ENCODE results near the gene TRIM27.
"Not testable (repeated sequence)": the region's sequence is repeated elsewhere in the genome, so short reads cannot be mapped to it uniquely, and the experiment has no call there.

Gene TRIM27

DNA sequence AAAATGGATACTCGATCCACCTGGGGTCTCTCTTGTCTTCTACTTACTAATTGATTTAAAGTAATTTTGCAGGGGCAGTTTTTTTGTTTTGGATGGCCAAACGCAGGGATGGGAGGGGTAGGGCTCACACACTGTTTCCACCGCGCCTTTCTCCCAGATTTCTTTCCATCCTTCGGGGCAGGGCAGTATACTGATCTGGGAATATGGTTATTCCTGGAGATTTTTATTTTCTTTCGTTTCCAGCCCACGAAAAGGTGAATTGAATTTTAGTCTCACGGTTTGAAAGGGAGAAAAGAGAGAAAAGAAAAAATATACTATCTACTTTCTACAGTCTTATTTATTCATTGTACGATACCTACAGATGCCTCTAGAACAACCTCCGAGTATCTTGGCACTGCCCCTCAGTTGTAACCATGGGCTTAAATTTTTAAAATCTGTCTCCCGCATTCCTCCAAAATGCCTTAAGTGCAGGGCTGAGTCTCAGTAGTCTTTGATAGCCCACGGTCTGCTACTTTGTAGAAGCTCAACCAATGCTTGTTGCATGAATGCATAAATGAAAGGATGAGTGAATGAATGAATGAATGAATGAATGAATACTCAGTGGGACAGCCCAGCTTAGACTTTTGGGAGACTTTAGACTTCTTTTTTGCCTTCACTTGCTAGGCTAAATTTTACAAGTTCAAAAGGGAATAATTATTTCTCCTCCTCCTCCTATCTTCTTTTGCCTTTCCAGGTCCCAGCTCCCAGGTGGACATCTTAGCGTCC lies 18.1 kb upstream of the TRIM27 start:
- DNase-seq = no peak

GRCh38 chr6:28940858-28941683 lies 17.3 kb upstream of the TRIM27 start:
- peak; percentile 90 for DNase-seq

- peak; percentile 70 for DNase-seq
These were observed 16.6 kb upstream of the TRIM27 start for GRCh38 chr6:28940294-28940857.

- no peak for DNase-seq
These were observed 9.3 kb upstream of the TRIM27 start for GRCh38 chr6:28933069-28933468.

- no peak for DNase-seq
These were observed 6.3 kb upstream of the TRIM27 start for GRCh38 chr6:28929887-28930620.

DNA sequence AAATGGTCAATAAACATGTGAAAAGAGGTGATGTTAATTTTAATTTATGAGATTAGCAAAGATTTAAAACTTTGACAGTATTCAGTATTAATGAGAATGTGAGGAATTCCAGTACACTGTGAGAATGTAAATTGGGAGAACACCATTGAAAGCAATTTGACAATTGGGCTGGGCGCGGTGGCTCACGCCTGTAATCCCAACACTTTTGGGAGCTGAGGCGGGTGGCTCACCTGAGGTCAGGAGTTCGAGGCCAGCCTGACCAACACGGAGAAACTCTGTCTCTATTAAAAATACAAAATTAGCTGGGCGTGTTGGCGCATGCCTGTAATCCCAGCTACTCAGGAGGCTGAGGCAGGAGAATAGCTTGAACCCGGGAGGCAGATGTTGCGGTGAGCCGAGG lies 5.6 kb upstream of the TRIM27 start:
- not testable (repeated sequence) for DNase-seq

DNA sequence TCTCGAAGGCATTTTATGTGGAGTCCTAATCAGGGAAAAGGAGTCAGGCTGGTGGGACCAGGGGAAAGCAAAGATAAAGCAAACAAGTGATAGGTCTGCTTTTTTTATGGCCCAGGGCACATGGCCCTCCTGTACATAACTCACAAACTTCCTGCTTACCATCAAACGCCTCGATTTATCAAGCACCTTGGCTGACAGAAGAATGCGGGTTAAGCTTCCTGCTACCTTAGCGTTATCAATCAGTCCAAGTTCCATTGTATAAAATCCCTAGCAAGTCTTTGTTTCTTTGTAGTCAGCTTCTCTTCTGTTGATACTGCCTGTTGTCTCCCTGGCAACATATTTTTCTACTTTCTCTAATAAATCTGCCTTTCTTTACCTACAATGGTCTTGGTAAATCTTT lies 4.1 kb upstream of the TRIM27 start:
- DNase-seq = no peak

GRCh38 chr6:28922821-28923317 lies 916 bp downstream of the TRIM27 start:
- DNase-seq = peak; percentile 36

DNA sequence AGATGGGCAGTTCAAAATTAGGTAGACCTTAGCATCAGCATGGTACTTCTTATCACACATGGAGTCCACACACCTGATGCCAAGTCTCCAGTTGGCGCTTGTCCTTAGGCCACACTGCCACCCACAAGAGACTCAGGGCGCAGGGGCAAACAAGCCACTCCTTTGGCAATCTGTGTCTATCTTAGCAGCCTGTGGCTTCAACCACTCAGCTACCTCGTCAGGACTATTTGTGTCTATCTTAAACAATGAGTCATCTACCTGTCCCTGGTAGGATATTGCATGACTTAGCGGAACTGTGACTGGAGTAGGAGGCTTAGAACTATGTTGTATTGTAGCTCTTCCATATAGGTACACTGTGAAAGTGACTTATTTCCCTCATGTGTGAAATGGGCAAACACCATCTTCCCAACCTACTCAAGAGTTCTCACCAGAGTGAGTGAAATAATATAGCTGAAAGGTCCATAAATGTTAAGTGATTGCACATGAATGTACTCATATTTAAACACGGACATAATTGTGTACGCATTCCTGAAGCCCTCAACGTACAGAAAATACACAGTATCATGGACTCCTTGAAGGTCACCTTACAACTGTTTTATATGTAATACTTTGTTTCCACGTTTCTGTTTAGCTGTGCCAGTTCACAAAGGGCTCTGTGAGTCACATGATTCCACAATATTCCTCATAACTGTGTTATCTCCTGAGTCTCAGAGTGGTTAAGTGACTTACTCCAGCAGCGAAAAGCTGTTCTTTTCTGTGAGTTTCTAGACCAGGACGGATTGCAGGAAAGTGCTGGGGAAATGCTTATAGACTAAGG lies 1.6 kb downstream of the TRIM27 start:
- DNase-seq = no peak

DNA sequence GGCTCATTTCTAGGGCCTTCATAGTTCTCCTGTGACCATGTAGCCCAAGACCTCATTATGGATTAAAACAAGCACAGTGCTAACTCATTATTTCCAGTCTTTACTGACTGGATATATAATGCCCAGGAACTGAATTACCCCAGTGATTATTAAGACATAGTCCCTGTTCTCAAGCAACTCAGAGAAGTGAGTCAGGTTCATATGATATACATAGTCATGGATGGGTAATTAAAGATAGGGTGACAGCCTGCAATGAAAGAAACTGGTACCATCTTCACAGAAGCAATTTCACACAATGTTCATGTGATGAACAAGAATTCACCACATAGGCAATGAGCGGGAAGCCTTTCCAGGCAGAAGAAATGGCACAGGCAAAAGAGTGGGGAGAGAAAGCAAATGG lies 3.5 kb downstream of the TRIM27 start:
- DNase-seq = no peak

- no peak for DNase-seq
These were observed 8.8 kb downstream of the TRIM27 start for GRCh38 chr6:28914941-28915340.

DNA sequence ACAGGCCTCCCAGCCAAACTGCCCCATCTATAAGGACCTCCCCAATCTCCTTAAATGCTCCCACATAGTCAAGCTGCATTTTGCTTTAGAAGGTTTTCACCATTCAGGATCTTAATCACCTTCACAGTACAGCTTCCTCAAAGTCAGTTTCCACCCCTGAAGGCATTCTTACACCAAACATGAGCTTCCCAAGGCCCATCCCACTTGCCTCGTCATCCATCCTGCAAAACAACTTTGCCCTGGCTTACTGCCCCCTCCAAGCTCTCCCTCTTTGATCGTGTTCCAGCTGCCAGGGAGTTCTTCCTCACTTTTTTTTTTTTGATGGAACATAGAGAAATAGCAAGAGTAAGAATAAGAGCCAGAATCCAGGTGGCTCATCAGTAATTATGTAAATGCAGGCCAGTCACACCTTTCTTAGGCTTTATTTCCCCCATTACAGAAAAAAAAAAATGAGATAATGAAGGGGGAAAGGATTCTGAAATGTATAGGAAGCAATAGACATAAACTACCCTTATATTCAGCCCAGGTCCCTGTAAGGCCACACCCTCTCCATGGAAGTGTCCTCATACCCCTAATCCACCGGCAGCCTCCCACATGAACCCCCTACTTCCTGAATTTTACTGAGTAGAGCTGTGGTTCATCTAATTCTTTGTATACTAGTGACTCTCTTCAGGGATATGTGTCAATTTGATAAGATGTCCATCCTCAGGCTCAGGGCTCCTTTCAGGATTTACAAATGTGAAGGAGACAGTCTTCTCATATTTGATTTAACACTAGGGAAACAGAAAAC lies 12.7 kb downstream of the TRIM27 start:
- DNase-seq = no peak

GRCh38 chr6:28907394-28907793 lies 16.4 kb downstream of the TRIM27 start:
- no peak for DNase-seq

GRCh38 chr6:28906669-28907068 lies 17.1 kb downstream of the TRIM27 start:
- DNase-seq = no peak

DNA sequence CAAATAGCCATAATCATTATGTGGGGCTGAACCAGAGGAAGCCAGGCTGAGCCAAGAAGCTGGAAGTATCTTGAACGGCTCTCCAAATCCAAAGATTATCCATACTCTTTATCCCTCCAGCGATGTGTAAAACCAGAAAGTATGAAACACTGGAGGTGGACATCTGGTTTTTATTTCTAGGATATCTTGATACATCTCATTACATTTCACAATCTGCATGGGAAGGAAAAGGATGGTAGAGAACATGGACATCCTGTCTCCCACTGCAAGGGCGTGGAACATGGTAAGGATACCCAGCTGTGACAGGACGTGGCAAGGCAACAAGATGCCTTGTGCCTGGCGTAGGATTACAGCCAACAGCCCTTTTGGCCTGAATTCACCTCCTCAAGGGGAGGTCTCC lies 20.1 kb downstream of the TRIM27 start:
- no peak for DNase-seq

GRCh38 chr6:28901831-28902230 lies 22.0 kb downstream of the TRIM27 start:
- no peak for DNase-seq

GRCh38 chr6:28900577-28901256 lies 23.1 kb downstream of the TRIM27 start:
- DNase-seq = no peak

DNA sequence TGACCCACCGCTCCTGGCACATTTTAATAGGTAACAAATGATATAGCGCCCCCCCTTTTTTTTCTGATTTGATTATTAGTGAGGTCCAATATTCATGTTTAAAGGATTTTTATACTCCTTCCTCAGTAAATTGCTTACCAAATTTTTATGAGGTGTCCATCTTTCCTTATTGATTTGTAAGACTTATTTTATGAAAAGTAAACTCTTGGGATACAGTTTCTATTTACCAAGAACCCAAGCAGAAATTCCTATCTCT lies 25.1 kb downstream of the TRIM27 start:
- DNase-seq = no peak

DNA sequence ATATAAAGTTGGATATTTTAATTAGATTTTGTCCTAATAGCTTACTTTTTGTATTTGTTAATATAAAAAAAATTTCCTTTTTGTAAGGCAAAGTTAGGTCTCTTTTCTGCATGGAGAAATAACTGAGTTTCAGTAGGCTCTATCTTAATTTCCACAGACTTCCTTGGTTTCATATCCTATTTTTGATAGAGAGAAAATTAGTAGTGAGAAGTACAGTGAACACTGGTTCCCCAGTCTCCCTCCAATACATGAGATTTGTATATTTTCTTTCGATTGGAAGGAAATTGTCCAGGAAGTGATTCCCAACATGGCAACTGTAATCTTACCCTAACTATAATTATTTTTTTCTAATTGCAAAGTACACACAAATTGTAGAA lies 26.4 kb downstream of the TRIM27 start:
- DNase-seq = no peak

- peak; percentile 73 for DNase-seq
These were observed 27.0 kb downstream of the TRIM27 start for GRCh38 chr6:28896505-28897368.
